Bronchial epithelial cell (primary cell): ENCODE data around the gene MACROD1. TPM values are rescaled to one million over a fixed set of nuclear protein-coding genes. Genes with fewer than 3 reads are reported as not detected.

Experiments
- DNase-seq: peaks from one replicate; pipeline ENCODE4 v3.0.0-alpha.2; 2010; ENCODE audit warnings: low read depth
- FAIRE-seq: peaks from 2 replicates; lab custom pipeline; 2011; peaks lifted over from hg19 to GRCh38; lab: Jason Lieb, UNC
- H3K27me3 ChIP-seq: 2 replicates; pipeline ENCODE4 v1.5.1; 2011; ENCODE audit warnings: low read length; ENCODE audit not compliant: control insufficient read depth, insufficient read depth
- H3K36me3 ChIP-seq: 2 replicates; pipeline ENCODE4 v1.5.1; 2011; ENCODE audit warnings: low read length; ENCODE audit not compliant: control insufficient read depth, insufficient read depth
- H3K4me3 ChIP-seq: 2 replicates; pipeline ENCODE4 v1.5.1; 2011; ENCODE audit warnings: mild to moderate bottlenecking, low read depth, low read length, control low read depth
- total RNA-seq: library from RNA; depleted of rRNA; stranded (reverse); fragments of >200 nt; gene quantifications from 2 replicates; pipeline ENCODE4 v1.2.1, GENCODE V29; 2014
- TF ChIP-seq, protein P1 (sequence below): IDR thresholded peaks from 2 replicates; pipeline ENCODE4 v1.5.1; 2011; ENCODE audit warnings: mild to moderate bottlenecking, moderate library complexity, low read length, control low read depth, inconsistent platforms; ENCODE audit not compliant: insufficient read depth, severe bottlenecking

Gene MACROD1
- total RNA-seq, 1 donor from 2014 or later: 17.9 TPM

DNA sequence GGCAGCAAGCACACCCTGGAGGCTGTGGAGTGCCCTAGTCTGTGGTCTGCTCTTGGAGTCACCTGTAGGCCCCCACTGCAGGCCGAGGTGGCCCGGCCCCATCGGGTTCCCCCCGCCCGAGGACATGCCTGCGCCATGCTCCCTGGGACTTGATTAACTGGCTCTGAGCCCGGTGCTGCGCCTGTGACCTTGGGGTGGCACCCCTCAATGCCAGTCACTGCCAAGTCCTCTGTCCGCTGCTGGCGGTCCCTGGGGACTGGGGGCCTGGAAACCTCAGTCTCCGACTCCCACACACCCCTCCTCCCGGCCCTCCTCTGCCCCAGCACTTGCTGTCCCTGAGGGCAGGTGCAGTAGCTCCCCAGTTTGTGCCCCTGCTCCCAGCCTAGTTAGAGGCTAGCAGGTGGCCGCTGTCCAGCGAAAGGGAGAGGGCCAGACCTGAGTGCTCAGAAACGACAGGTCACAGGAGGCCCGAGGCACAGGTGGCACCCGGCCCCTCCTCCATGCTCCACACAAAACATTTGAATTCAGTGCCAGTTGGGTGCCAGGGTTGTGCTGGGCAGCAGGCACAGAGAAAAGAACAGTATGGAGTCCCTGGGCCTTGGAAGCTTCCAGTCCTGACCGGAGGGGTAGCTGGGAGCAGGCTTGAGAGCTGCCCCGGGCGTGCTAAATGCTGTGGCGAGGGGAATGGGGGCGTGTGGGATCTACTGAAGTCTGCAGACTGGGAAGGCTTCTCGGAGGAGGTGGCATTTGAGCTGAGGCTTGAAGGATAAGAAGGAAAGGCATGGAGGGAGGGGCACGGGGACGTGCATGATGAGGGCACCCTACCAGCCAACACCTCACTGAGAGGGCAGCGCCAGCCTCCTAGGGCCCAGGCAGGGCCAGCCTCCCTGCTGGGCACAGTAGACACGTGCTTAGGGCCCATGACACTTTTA is 146.5 kb downstream of the MACROD1 start:
- Histone ChIP-seq H3K4me3 (no peak overlapping the region), H3K27me3 (peaks cover 5% of the 10 kb centered on the region), H3K36me3 (no peaks in the 10 kb centered on the region)
- TF ChIP-seq, protein P1, sequence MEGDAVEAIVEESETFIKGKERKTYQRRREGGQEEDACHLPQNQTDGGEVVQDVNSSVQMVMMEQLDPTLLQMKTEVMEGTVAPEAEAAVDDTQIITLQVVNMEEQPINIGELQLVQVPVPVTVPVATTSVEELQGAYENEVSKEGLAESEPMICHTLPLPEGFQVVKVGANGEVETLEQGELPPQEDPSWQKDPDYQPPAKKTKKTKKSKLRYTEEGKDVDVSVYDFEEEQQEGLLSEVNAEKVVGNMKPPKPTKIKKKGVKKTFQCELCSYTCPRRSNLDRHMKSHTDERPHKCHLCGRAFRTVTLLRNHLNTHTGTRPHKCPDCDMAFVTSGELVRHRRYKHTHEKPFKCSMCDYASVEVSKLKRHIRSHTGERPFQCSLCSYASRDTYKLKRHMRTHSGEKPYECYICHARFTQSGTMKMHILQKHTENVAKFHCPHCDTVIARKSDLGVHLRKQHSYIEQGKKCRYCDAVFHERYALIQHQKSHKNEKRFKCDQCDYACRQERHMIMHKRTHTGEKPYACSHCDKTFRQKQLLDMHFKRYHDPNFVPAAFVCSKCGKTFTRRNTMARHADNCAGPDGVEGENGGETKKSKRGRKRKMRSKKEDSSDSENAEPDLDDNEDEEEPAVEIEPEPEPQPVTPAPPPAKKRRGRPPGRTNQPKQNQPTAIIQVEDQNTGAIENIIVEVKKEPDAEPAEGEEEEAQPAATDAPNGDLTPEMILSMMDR: no peak
- DNase-seq (no peak), FAIRE-seq (no peak)

DNA sequence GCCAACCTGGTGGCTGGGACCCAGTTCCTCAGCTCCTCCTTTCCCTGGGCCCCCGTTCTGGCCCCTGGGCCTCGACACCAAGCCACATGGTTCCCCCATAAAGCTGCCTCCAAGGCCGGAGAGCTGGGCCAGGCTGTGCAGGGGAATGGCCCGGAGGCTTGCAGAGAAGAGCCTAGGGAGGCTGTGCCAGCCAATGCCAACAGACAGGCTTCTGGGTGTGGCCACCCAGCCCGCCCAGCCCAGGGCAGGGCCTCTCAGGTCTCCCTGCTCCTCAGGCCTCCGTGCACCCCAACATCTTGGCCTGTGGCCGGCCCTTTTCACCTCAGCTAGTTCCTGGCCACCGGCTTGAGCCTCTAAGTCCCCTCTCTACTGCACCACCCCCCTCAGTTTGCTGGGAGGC is 147.6 kb downstream of the MACROD1 start:
- Histone ChIP-seq H3K27me3 (peaks cover 5% of the 10 kb centered on the region), H3K36me3 (no peaks in the 10 kb centered on the region), H3K4me3 (no peak overlapping the region)
- FAIRE-seq (no peak), DNase-seq (no peak)
- TF ChIP-seq, protein P1: no peak

GRCh38 chr11:64017945-64018224 is 148.0 kb downstream of the MACROD1 start:
- H3K36me3 ChIP-seq: no peaks in the 10 kb centered on the region
- FAIRE-seq (no peak), DNase-seq (no peak)
- peaks cover 5% of the 10 kb centered on the region for H3K27me3 ChIP-seq
- no peak overlapping the region for H3K4me3 ChIP-seq
- TF ChIP-seq, protein P1: no peak

DNA sequence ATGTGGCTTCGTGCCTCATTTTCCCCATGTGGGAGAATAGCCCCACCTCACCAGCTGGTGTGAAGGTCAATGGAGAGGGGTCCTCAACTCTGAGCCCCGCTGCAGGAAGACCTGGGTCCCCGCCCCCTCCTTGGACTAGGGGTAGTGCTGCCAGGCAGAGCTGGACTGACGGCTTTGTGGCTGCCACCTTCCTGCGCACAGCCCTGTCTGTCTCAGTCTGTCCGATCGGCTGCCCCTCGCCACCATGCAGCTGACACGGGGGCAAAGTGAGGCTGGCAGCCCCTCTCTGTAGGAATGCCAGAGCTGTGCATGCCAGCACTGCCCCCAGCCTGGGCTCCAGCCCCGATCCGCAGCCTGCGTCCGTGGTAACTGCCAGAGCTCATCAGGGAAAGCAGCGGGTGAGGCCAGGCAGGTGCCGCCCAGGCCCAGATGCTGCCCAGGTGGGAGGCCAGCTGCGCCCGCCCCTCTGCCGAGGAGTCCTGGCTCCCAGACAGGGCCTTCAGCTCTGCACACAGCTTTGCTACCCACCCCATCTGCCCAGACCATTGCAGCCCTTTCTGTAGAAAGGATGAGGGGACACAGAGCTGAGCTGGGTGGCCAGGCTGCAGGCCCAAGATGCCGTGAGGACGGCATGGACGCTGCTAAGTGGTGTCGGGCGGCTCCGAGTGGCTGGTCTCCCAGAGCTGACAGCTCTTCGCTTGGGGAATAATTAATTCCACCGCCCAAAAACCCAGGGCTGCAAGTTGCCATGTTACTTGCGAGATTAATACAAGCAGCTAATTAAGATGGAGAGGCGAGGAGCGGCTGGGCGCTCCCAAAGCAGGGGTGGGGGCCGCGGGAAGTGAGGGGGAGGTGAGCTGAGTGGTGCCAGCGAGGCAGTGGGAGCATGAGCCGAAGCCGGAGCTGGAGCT is 149.7 kb downstream of the MACROD1 start:
- Histone ChIP-seq H3K4me3 (no peak overlapping the region), H3K36me3 (no peaks in the 10 kb centered on the region), H3K27me3 (peaks cover 5% of the 10 kb centered on the region)
- DNase-seq: no peak
- no peak for FAIRE-seq
- TF ChIP-seq, protein P1: no peak

GRCh38 chr11:64015510-64015909 is 150.4 kb downstream of the MACROD1 start:
- no peak overlapping the region for H3K4me3 ChIP-seq
- peaks cover 4% of the 10 kb centered on the region for H3K27me3 ChIP-seq
- TF ChIP-seq, protein P1: no peak
- no peaks in the 10 kb centered on the region for H3K36me3 ChIP-seq
- FAIRE-seq (no peak), DNase-seq (no peak)
